DND-41 (cell line): Measurements from ENCODE around the gene ARPP21.

Experiments
- CTCF ChIP-seq: IDR thresholded peaks from 2 replicates; pipeline ENCODE4 v1.5.1; 2012; ENCODE audit warnings: borderline replicate concordance, low read length, moderate library complexity, mild to moderate bottlenecking; ENCODE audit not compliant: poor library complexity, severe bottlenecking; ENCODE audit errors: extremely low read depth
- EZH2 ChIP-seq: IDR thresholded peaks from 3 replicates; pipeline ENCODE4 v1.6.1; 2012; ENCODE audit warnings: borderline replicate concordance, low read depth, mild to moderate bottlenecking, moderate library complexity, low read length, inconsistent platforms; ENCODE audit not compliant: severe bottlenecking

GRCh38 chr3:35644451-35644850 lies 5.1 kb downstream of the ARPP21 start:
- TF ChIP-seq EZH2 (no peak), CTCF (no peak)
